Gastroesophageal sphincter (tissue), 4 donors: Measurements from ENCODE around the gene CLPTM1L. TPM values are rescaled to one million over a fixed set of nuclear protein-coding genes. Genes with fewer than 3 reads are reported as not detected.

Experiments used
- ATAC-seq: fragments of 150-250 bp; one replicate; pipeline ENCODE4 v1.9.1; 2016; ENCODE audit warnings: mild to moderate bottlenecking, moderate library complexity
- H3K27ac ChIP-seq, 4 donors: fragments of 200-600 bp; sonication (generic) in 3 of 4; 1 replicate in 3 of 4; 2 replicates in 1 of 4; pipeline ENCODE4 v1.5.1; 2016 to 2019
- H3K27me3 ChIP-seq: fragments of 200-600 bp; sonication (generic); one replicate; pipeline ENCODE4 v1.5.1; 2019
- H3K36me3 ChIP-seq, 2 donors: fragments of 200-600 bp; sonication (generic); one replicate each; pipeline ENCODE4 v1.5.1; 2019; ENCODE audit warnings: control low read depth in 1 of 2
- H3K4me1 ChIP-seq, 3 donors: fragments of 200-600 bp; sonication (generic); 1 replicate in 2 of 3; 2 replicates in 1 of 3; pipeline ENCODE4 v1.5.1; 2016 to 2019; ENCODE audit warnings: control low read depth in 2 of 3
- H3K4me3 ChIP-seq, 2 donors: fragments of 200-600 bp; sonication (generic); one replicate each; pipeline ENCODE4 v1.5.1; 2019; ENCODE audit warnings: mild to moderate bottlenecking in 1 of 2, moderate library complexity in 1 of 2
- H3K9me3 ChIP-seq, 3 donors: fragments of 200-600 bp; sonication (generic); one replicate each; pipeline ENCODE4 v1.5.1; 2017 to 2019; ENCODE audit warnings: control low read depth in 2 of 3
- EP300 ChIP-seq: sonication (generic); formaldehyde crosslinking; IDR thresholded peaks from one replicate; pipeline ENCODE4 v1.6.1; 2017; ENCODE audit warnings: antibody characterized with exemption, mild to moderate bottlenecking
- POLR2A ChIP-seq, 2 donors: fragments of 450-650 bp; IDR thresholded peaks; one replicate each; pipeline ENCODE4 v1.6.1; 2017; ENCODE audit warnings: antibody characterized with exemption in 2 of 2, mild to moderate bottlenecking in 2 of 2, moderate library complexity in 1 of 2
- POLR2AphosphoS5 ChIP-seq: sonication (generic); formaldehyde crosslinking; IDR thresholded peaks from one replicate; pipeline ENCODE4 v1.6.1; 2017; ENCODE audit warnings: antibody characterized with exemption
- WGBS, 2 donors: methylation state at CpG; one replicate each; pipeline ENCODE4 v1.1.5; 2018; ENCODE audit warnings: low coverage in 1 of 2; 5-methylcytosine and 5-hydroxymethylcytosine counted together
- total RNA-seq, 4 donors: library from RNA; depleted of rRNA; stranded (reverse); fragments of >200 nt; gene quantifications; one replicate each; pipeline ENCODE4 v1.1.0, GENCODE V29; 2016
- TF ChIP-seq, protein P1 (sequence below), 4 experiments: fragments of 200-600 bp in 2 of 4; fragments of 450-650 bp in 2 of 4; sonication (generic) in 1 of 4; IDR thresholded peaks; one replicate each; pipeline ENCODE4 v1.5.1; 2017 to 2019; ENCODE audit warnings: antibody characterized with exemption in 4 of 4, mild to moderate bottlenecking in 2 of 4, moderate library complexity in 2 of 4

Gene CLPTM1L
- total RNA-seq, 4 donors from 2014 or later, result 83.9 to 131 (median 92.2) TPM

DNA sequence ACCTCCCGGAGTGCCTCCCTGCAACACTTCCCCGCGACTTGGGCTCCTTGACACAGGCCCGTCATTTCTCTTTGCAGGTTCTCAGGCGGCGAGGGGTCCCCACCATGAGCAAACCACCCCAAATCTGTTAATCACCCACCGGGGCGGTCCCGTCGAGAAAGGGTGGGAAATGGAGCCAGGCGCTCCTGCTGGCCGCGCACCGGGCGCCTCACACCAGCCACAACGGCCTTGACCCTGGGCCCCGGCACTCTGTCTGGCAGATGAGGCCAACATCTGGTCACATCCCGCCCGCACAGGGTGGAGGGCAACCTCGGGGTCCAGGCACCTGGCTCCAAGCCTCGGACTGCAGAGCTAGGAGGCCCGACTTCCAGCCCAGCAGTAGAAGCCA is 49.3 kb downstream of the CLPTM1L start:
- Histone ChIP-seq H3K27ac (no peak overlapping the region), H3K27me3 (peaks cover 89% of the 10 kb centered on the region), H3K9me3 (no peaks in the 10 kb centered on the region), H3K36me3 (no peaks in the 10 kb centered on the region), H3K4me3 (no peak overlapping the region), H3K4me1 (peaks cover 0 to 13% (median 0%) of the 10 kb centered on the region in 3 donors)
- TF ChIP-seq EP300 (no peak), POLR2A (IDR thresholded peaks at IDR 0.05) (no peak), POLR2AphosphoS5 (no peak)
- TF ChIP-seq, protein P1, sequence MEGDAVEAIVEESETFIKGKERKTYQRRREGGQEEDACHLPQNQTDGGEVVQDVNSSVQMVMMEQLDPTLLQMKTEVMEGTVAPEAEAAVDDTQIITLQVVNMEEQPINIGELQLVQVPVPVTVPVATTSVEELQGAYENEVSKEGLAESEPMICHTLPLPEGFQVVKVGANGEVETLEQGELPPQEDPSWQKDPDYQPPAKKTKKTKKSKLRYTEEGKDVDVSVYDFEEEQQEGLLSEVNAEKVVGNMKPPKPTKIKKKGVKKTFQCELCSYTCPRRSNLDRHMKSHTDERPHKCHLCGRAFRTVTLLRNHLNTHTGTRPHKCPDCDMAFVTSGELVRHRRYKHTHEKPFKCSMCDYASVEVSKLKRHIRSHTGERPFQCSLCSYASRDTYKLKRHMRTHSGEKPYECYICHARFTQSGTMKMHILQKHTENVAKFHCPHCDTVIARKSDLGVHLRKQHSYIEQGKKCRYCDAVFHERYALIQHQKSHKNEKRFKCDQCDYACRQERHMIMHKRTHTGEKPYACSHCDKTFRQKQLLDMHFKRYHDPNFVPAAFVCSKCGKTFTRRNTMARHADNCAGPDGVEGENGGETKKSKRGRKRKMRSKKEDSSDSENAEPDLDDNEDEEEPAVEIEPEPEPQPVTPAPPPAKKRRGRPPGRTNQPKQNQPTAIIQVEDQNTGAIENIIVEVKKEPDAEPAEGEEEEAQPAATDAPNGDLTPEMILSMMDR (IDR thresholded peaks at IDR 0.05), result no peak
- WGBS, 2 donors, result no CpG with 5 or more reads among the region's 22 CpGs
- ATAC-seq, result no peak

DNA sequence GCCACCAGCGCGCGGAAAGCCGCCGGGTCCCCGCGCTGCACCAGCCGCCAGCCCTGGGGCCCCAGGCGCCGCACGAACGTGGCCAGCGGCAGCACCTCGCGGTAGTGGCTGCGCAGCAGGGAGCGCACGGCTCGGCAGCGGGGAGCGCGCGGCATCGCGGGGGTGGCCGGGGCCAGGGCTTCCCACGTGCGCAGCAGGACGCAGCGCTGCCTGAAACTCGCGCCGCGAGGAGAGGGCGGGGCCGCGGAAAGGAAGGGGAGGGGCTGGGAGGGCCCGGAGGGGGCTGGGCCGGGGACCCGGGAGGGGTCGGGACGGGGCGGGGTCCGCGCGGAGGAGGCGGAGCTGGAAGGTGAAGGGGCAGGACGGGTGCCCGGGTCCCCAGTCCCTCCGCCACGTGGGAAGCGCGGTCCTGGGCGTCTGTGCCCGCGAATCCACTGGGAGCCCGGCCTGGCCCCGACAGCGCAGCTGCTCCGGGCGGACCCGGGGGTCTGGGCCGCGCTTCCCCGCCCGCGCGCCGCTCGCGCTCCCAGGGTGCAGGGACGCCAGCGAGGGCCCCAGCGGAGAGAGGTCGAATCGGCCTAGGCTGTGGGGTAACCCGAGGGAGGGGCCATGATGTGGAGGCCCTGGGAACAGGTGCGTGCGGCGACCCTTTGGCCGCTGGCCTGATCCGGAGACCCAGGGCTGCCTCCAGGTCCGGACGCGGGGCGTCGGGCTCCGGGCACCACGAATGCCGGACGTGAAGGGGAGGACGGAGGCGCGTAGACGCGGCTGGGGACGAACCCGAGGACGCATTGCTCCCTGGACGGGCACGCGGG is 49.9 kb downstream of the CLPTM1L start, which contains the start of gene TERT:
Gene TERT, minus strand, starts transcription at position 234 of the 815 bp plus-strand sequence. Its CDS starts 79 bp downstream, at position 155.
- WGBS, 2 donors, result 16% methylated on average over 16 of the region's 102 CpGs; no CpG with 5 or more reads in 1 of the 2 donors
- TF ChIP-seq POLR2A (IDR thresholded peaks at IDR 0.05), result no peak
- TF ChIP-seq POLR2AphosphoS5, result no peak
- TF ChIP-seq, protein P1 (IDR thresholded peaks at IDR 0.05), result no peak
- TF ChIP-seq EP300, result no peak
- no peaks in the 10 kb centered on the region for H3K9me3 ChIP-seq
- H3K36me3 ChIP-seq, result no peaks in the 10 kb centered on the region
- H3K4me1 ChIP-seq, result peaks cover 0 to 13% (median 0%) of the 10 kb centered on the region in 3 donors
- peaks cover 95% of the 10 kb centered on the region for H3K27me3 ChIP-seq
- no peak within 1 kb of the TSS for H3K27ac ChIP-seq
- H3K4me3 ChIP-seq, result no peak within 1 kb of the TSS
- ATAC-seq, result no peak

DNA sequence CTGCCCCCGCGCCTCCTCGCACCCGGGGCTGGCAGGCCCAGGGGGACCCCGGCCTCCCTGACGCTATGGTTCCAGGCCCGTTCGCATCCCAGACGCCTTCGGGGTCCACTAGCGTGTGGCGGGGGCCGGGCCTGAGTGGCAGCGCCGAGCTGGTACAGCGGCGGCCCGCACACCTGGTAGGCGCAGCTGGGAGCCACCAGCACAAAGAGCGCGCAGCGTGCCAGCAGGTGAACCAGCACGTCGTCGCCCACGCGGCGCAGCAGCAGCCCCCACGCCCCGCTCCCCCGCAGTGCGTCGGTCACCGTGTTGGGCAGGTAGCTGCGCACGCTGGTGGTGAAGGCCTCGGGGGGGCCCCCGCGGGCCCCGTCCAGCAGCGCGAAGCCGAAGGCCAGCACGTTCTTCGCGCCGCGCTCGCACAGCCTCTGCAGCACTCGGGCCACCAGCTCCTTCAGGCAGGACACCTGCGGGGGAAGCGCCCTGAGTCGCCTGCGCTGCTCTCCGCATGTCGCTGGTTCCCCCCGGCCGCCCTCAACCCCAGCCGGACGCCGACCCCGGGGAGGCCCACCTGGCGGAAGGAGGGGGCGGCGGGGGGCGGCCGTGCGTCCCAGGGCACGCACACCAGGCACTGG is 50.6 kb downstream of the CLPTM1L start:
- Histone ChIP-seq H3K4me3 (no peak overlapping the region), H3K27me3 (peaks cover 93% of the 10 kb centered on the region)

DNA sequence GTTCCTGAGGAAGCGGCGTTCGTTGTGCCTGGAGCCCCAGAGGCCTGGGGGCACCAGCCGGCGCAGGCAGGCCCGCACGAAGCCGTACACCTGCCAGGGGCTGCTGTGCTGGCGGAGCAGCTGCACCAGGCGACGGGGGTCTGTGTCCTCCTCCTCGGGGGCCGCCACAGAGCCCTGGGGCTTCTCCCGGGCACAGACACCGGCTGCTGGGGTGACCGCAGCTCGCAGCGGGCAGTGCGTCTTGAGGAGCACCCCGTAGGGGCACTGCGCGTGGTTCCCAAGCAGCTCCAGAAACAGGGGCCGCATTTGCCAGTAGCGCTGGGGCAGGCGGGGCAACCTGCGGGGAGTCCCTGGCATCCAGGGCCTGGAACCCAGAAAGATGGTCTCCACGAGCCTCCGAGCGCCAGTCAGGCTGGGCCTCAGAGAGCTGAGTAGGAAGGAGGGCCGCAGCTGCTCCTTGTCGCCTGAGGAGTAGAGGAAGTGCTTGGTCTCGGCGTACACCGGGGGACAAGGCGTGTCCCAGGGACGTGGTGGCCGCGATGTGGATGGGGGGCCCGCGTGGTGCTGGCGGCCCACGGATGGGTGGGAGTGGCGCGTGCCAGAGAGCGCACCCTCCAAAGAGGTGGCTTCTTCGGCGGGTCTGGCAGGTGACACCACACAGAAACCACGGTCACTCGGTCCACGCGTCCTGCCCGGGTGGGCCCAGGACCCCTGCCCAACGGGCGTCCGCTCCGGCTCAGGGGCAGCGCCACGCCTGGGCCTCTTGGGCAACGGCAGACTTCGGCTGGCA is 51.3 kb downstream of the CLPTM1L start:
- H3K36me3 ChIP-seq, result no peaks in the 10 kb centered on the region
- H3K27ac ChIP-seq, result no peak overlapping the region
- H3K4me3 ChIP-seq, result no peak overlapping the region
- no CpG with 5 or more reads among the region's 60 CpGs for WGBS, 2 donors
- peaks cover 0 to 13% (median 0%) of the 10 kb centered on the region in 3 donors for H3K4me1 ChIP-seq
- H3K9me3 ChIP-seq, result peaks cover 0 to 4% (median 0%) of the 10 kb centered on the region in 3 donors
- peaks cover 93% of the 10 kb centered on the region for H3K27me3 ChIP-seq
- TF ChIP-seq POLR2AphosphoS5 (no peak), POLR2A (IDR thresholded peaks at IDR 0.05) (no peak), EP300 (no peak)
- TF ChIP-seq, protein P1 (IDR thresholded peaks at IDR 0.05), result no peak
- no peak for ATAC-seq

More for the DNA sequence above, 50.6 kb downstream of the CLPTM1L start:
- WGBS, 2 donors, result no CpG with 5 or more reads among the region's 69 CpGs
- Histone ChIP-seq H3K27ac (no peak overlapping the region), H3K9me3 (no peaks in the 10 kb centered on the region), H3K4me1 (peaks cover 0 to 13% (median 0%) of the 10 kb centered on the region in 3 donors), H3K36me3 (no peaks in the 10 kb centered on the region)
- TF ChIP-seq, protein P1 (IDR thresholded peaks at IDR 0.05), result no peak
- TF ChIP-seq EP300, result no peak
- no peak for TF ChIP-seq POLR2AphosphoS5
- no peak for ATAC-seq
